Measurements from ENCODE around the gene HK1.

DNA sequence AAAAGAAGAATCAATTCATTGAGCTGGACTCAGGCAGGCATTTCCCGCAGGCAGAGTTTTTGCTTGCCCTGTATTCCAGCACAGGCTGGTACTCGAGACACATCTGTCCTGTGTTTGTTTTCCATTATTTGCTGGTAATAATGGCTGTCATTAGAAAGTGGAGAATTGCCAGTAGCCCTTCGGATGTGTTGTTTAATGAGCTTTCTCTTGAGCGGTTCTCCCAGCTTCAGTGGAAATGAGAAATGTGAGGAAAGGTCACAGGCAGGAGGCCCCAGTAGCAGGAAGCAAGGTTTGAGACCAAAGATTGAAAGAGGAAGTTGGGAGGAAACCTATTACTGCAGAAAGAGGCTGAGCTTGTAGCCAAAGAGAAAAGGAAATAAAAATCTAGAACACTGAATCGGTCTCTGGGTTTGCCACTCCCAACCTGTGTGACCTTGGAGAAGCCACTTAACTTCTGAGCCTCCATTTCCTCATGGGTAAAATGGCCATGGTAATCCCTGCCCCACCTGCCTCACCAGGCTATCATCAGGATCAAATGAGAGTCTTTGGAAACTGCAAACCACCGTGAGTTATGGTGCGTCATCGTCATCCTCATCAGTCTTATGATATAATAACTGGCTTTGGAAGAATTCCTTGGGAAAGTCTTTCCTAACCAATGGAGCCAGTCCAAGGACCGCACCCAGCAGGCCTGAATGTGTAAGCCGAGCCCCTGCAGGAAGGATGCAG, 70.7 kb downstream of the HK1 start:
- TF ChIP-seq, protein P1, sequence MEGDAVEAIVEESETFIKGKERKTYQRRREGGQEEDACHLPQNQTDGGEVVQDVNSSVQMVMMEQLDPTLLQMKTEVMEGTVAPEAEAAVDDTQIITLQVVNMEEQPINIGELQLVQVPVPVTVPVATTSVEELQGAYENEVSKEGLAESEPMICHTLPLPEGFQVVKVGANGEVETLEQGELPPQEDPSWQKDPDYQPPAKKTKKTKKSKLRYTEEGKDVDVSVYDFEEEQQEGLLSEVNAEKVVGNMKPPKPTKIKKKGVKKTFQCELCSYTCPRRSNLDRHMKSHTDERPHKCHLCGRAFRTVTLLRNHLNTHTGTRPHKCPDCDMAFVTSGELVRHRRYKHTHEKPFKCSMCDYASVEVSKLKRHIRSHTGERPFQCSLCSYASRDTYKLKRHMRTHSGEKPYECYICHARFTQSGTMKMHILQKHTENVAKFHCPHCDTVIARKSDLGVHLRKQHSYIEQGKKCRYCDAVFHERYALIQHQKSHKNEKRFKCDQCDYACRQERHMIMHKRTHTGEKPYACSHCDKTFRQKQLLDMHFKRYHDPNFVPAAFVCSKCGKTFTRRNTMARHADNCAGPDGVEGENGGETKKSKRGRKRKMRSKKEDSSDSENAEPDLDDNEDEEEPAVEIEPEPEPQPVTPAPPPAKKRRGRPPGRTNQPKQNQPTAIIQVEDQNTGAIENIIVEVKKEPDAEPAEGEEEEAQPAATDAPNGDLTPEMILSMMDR (IDR thresholded peaks at IDR 0.05): no peak
- TF ChIP-seq EZH2 (IDR thresholded peaks at IDR 0.05; ENCODE audit: borderline replicate concordance, insufficient read depth, low read depth, low read length, poor library complexity, severe bottlenecking): no peak
